MM.1S (cell line): ENCODE measurements around the gene PALD1.

Experiments used
- EZH2 ChIP-seq: fragments of 300-600 bp; sonication (generic); optimal IDR thresholded peaks from 2 replicates; pipeline ENCODE3; 2017; ENCODE audit warnings: low read depth, mild to moderate bottlenecking, antibody characterized with exemption, low read length, mixed read lengths
- EZH2phosphoT487 ChIP-seq: fragments of 300-600 bp; sonication (generic); IDR thresholded peaks from 2 replicates; pipeline ENCODE4 v1.6.1; 2018; ENCODE audit warnings: antibody characterized with exemption, low read length
- TF ChIP-seq, protein P1 (sequence below): fragments of 300-600 bp; sonication (generic); IDR thresholded peaks from 2 replicates; pipeline ENCODE4 v1.5.1; 2016; ENCODE audit warnings: antibody characterized with exemption, low read length, mixed read lengths

DNA sequence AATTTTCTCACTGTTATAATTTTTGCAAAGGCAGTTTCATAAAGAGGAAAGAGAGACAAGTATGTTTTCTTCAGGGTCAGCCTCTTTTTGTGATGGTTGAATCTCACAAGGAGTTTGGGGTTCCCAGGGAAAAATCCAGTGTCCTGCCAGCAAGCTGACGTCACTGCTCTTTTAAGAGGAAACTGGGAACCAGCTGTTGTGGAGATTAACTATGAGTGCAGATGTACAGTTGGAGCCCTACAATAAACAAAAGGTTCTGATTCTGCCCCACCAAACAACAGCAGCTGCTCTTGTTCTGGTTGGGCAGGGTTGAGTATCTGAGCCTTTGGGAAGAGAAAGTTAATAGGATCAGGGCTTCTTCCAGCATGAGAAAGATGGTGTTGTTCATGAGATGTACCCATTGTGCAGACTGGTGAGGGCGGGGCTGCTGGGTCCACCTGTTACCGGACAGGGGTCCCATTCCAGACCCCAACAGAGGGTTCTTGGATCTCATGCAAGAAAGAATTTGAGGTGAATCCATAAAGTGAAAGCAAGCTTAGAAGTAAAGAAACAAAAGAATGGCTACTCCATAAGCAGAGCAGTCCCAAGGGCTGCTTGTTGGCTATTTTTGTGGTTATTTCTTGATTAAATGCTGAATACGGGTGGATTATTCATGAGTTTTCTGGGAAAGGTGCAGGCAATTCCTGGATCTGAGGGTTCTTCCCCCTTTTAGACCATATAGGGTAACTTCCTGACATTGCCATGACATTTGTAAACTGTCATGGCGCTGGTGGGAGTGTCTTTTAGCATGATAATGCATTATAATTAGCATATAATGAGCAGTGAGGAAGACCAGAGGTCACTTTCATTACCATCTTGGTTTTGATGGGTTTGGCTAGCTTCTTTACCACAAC, 111.4 kb downstream of the PALD1 start:
- TF ChIP-seq, protein P1, sequence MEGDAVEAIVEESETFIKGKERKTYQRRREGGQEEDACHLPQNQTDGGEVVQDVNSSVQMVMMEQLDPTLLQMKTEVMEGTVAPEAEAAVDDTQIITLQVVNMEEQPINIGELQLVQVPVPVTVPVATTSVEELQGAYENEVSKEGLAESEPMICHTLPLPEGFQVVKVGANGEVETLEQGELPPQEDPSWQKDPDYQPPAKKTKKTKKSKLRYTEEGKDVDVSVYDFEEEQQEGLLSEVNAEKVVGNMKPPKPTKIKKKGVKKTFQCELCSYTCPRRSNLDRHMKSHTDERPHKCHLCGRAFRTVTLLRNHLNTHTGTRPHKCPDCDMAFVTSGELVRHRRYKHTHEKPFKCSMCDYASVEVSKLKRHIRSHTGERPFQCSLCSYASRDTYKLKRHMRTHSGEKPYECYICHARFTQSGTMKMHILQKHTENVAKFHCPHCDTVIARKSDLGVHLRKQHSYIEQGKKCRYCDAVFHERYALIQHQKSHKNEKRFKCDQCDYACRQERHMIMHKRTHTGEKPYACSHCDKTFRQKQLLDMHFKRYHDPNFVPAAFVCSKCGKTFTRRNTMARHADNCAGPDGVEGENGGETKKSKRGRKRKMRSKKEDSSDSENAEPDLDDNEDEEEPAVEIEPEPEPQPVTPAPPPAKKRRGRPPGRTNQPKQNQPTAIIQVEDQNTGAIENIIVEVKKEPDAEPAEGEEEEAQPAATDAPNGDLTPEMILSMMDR: no peak
- no peak for TF ChIP-seq EZH2
- TF ChIP-seq EZH2phosphoT487: no peak
